Measurements from ENCODE around the gene CPXM2. TPM values are rescaled to one million over a fixed set of nuclear protein-coding genes. Genes with fewer than 3 reads are reported as not detected.

The CPXM2 gene
- total RNA-seq, 4 donors from 2014 or later, result 2.1 to 48.2 (median 17.8) TPM

GRCh38 chr10:123934846-123935245 is 43.2 kb upstream of the CPXM2 start:
- Histone ChIP-seq H3K4me1 (no peaks in the 10 kb centered on the region), H3K9me3 (no peaks in the 10 kb centered on the region), H3K4me3 (no peak overlapping the region), H3K27me3 (no peaks in the 10 kb centered on the region), H3K36me3 (no peaks in the 10 kb centered on the region), H3K27ac (no peak overlapping the region)
- no peak for TF ChIP-seq POLR2A (IDR thresholded peaks at IDR 0.05)
- TF ChIP-seq, protein P1, sequence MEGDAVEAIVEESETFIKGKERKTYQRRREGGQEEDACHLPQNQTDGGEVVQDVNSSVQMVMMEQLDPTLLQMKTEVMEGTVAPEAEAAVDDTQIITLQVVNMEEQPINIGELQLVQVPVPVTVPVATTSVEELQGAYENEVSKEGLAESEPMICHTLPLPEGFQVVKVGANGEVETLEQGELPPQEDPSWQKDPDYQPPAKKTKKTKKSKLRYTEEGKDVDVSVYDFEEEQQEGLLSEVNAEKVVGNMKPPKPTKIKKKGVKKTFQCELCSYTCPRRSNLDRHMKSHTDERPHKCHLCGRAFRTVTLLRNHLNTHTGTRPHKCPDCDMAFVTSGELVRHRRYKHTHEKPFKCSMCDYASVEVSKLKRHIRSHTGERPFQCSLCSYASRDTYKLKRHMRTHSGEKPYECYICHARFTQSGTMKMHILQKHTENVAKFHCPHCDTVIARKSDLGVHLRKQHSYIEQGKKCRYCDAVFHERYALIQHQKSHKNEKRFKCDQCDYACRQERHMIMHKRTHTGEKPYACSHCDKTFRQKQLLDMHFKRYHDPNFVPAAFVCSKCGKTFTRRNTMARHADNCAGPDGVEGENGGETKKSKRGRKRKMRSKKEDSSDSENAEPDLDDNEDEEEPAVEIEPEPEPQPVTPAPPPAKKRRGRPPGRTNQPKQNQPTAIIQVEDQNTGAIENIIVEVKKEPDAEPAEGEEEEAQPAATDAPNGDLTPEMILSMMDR (IDR thresholded peaks at IDR 0.05), result no peak
- no peak for DNase-seq
- intact Hi-C loops (cut with DNase I; ENCODE audit: low total_unique reads), result no loop called here

DNA sequence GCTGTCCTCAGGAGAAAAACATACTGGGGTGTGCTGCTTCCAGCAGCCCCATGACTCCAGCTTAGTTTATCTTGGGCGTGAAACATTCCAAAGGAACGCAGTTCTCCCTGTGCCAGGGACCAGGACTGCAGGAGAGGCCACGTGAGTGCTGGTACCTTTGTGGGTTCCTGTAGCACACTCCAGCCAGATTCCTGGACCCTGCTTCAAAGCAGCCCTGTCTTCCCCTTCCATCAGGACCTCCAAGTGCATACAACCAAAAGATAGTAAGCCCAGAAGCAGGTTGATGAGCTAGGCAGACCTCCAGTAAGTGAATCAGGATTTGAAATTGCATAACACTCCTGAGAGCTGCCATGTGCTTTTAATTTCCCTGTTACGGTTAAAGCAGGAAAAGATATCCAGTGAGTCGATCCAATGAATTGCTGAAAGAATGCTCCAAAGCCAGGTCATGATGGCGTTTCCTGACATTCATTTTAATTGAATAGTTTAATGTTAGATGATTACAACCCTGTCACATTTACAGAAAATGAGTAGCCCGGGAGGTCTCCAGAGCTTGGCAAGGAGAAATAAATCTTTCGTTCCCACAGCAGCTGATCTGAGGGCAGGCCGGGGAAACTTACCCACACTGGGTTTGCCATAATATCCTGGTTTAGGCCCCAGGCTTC is 38.9 kb upstream of the CPXM2 start:
- Histone ChIP-seq H3K4me3 (no peak overlapping the region), H3K9me3 (peaks cover 0 to 3% of the 10 kb centered on the region in 2 donors), H3K4me1 (no peaks in the 10 kb centered on the region), H3K27me3 (no peaks in the 10 kb centered on the region), H3K36me3 (no peaks in the 10 kb centered on the region), H3K27ac (peak overlapping the region; percentile 49 to 54)
- peak in 1 of 2 donors; percentile 35 for DNase-seq
- intact Hi-C loops (cut with DNase I; ENCODE audit: low total_unique reads), result no loop called here
- no peak for TF ChIP-seq POLR2A (IDR thresholded peaks at IDR 0.05)
- TF ChIP-seq, protein P1 (IDR thresholded peaks at IDR 0.05), result no peak

- TF ChIP-seq POLR2A (IDR thresholded peaks at IDR 0.05), result no peak
- TF ChIP-seq, protein P1 (IDR thresholded peaks at IDR 0.05), result no peak
- DNase-seq, result no peak
- intact Hi-C loops (cut with DNase I; ENCODE audit: low total_unique reads), result no loop called here
- Histone ChIP-seq H3K27me3 (no peaks in the 10 kb centered on the region), H3K27ac (peak overlapping the region; percentile 49 to 54), H3K4me3 (no peak overlapping the region), H3K36me3 (no peaks in the 10 kb centered on the region), H3K9me3 (peaks cover 0 to 3% of the 10 kb centered on the region in 2 donors), H3K4me1 (no peaks in the 10 kb centered on the region)
These were observed 38.2 kb upstream of the CPXM2 start for GRCh38 chr10:123929791-123930190.

DNA sequence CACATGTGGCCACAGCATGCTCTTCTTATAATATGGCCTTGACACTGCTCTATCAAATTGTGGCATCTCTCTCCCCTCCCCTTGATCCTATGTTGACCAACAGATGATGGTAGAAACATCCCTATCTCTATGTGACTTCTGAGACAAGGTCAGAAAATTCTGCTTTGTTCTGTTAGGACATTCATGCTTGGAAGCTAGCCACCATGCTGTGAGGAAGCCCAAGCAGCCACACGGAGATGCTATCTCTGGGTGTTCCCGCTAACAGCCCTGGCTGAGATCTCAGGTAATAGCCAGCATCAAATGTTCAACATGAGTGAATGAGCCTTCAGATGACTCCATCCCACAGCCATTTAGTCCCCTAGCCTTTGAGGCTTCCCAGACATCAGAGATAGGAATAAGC is 36.8 kb upstream of the CPXM2 start:
- Histone ChIP-seq H3K27ac (no peak overlapping the region), H3K36me3 (no peaks in the 10 kb centered on the region), H3K4me1 (no peaks in the 10 kb centered on the region), H3K9me3 (peaks cover 0 to 3% of the 10 kb centered on the region in 2 donors), H3K27me3 (no peaks in the 10 kb centered on the region), H3K4me3 (no peak overlapping the region)
- intact Hi-C loops (cut with DNase I; ENCODE audit: low total_unique reads), result no loop called here
- TF ChIP-seq, protein P1 (IDR thresholded peaks at IDR 0.05), result no peak
- TF ChIP-seq POLR2A (IDR thresholded peaks at IDR 0.05), result no peak
- no peak for DNase-seq

DNA sequence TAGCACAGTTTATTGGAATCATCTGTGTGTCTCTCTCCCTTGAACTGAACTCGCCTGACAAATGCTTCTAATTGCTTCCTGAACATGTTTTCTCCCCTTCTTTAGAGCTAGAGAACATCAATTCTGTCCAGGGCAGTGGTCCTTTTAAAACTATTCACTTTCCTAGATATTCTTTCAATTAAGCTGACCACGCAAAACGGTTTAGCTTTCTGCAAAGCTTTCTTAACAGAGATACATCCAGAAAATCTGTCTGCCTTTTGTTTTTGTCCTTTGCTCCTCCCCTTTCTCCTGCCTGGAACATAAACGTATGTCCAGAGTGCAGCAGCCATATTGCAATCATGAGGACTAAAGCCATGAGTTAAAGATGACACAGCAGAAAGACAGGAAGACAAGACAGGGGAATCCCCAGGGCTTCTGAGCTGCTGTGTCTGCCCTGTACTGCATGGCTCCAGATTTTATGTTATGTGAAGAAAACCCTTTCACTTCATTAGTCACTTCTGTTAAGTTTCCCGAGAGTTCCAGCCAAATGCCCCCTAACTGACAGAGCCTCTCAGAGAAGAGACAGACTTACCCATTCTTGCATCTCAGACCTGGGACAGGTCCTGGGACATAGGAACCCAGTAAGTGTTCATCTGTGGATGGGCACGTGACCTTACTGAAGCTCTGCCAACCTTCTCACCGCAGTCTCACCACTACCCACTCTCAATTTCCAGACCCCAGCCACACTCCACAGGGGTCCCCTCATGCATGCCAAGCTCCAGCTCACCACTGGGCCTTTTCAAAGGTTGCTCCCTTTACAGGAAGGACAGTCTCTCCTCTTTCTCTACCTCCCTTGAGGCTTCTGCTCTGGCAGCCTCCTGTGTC is 35.0 kb upstream of the CPXM2 start:
- H3K9me3 ChIP-seq, result peaks cover 0 to 3% of the 10 kb centered on the region in 2 donors
- TF ChIP-seq, protein P1 (IDR thresholded peaks at IDR 0.05), result no peak
- no peak for TF ChIP-seq POLR2A (IDR thresholded peaks at IDR 0.05)
- no peak for DNase-seq
- H3K27me3 ChIP-seq, result no peaks in the 10 kb centered on the region
- intact Hi-C loops (cut with DNase I; ENCODE audit: low total_unique reads), result no loop called here
- no peaks in the 10 kb centered on the region for H3K4me1 ChIP-seq
- no peaks in the 10 kb centered on the region for H3K36me3 ChIP-seq
- H3K27ac ChIP-seq, result no peak overlapping the region
- H3K4me3 ChIP-seq, result no peak overlapping the region

All from uterus (tissue), 4 donors.